Cardiac muscle cell (in vitro differentiated cells and primary cell): ENCODE data around the gene IRF3. TPM values are rescaled to one million over a fixed set of nuclear protein-coding genes. Genes with fewer than 3 reads are reported as not detected.

Experiments
- DNase-seq, 2 donors: peaks; one replicate each; pipeline versions ENCODE4 v3.0.0 to v3.0.0-alpha.2; 2010 to 2017; ENCODE audit warnings: low read depth in 1 of 2, low spot score in 1 of 2
- H3K27ac ChIP-seq: fragments of 200-600 bp; sonication (generic); 2 replicates; pipeline ENCODE4 v1.5.1; 2016
- H3K27me3 ChIP-seq: fragments of 200-600 bp; sonication (generic); 2 replicates; pipeline ENCODE4 v1.6.0; 2016; ENCODE audit warnings: control low read depth
- H3K36me3 ChIP-seq: fragments of 200-600 bp; sonication (generic); 2 replicates; pipeline ENCODE4 v1.5.1; 2016; ENCODE audit warnings: control low read depth
- H3K4me1 ChIP-seq: fragments of 200-600 bp; sonication (generic); 2 replicates; pipeline ENCODE4 v1.8.1; 2017; ENCODE audit warnings: low read depth, mild to moderate bottlenecking, mixed run types
- H3K4me3 ChIP-seq: fragments of 200-600 bp; sonication (generic); 2 replicates; pipeline ENCODE4 v1.5.1; 2016; ENCODE audit warnings: mild to moderate bottlenecking
- H3K9me3 ChIP-seq: fragments of 200-600 bp; sonication (generic); 2 replicates; pipeline ENCODE4 v1.5.1; 2017; ENCODE audit warnings: low read depth, mild to moderate bottlenecking, control low read depth
- CTCF ChIP-seq: IDR thresholded peaks from 2 replicates; pipeline ENCODE4 v1.5.1; 2012; ENCODE audit warnings: low read depth, mild to moderate bottlenecking, low read length
- polyA plus RNA-seq: library from polyadenylated mRNA; unstranded; fragments of >200 nt; fragmentation: Nextera tagmentation; extraction: Ambion mirVana; gene quantifications from 2 replicates; pipeline ENCODE4 v1.2.1, GENCODE V29; 2016
- total RNA-seq: library from RNA; depleted of rRNA; stranded (reverse); fragments of >200 nt; gene quantifications from 2 replicates; pipeline ENCODE4 v1.2.3, GENCODE V29; 2016

Gene IRF3
- total and polyA plus RNA-seq, 2 experiments from 2014 or later: 37.6 to 145 TPM

- Histone ChIP-seq H3K4me1 (peaks cover 10% of the 10 kb centered on the region), H3K9me3 (no peaks in the 10 kb centered on the region), H3K27ac (no peak overlapping the region), H3K4me3 (no peak overlapping the region), H3K36me3 (peaks cover 39% of the 10 kb centered on the region), H3K27me3 (no peaks in the 10 kb centered on the region)
- TF ChIP-seq CTCF: no peak
- DNase-seq: no peak
These were observed 16.2 kb upstream of the IRF3 start for GRCh38 chr19:49681830-49682229.

GRCh38 chr19:49680421-49681351 lies 15.0 kb upstream of the IRF3 start:
- Histone ChIP-seq H3K9me3 (no peaks in the 10 kb centered on the region), H3K27me3 (no peaks in the 10 kb centered on the region), H3K4me1 (peaks cover 10% of the 10 kb centered on the region), H3K4me3 (no peak overlapping the region), H3K36me3 (peaks cover 34% of the 10 kb centered on the region), H3K27ac (peak overlapping the region; percentile 74)
- peak; percentile 91 to 96 for DNase-seq
- TF ChIP-seq CTCF: peak; percentile 99

GRCh38 chr19:49679771-49680413 lies 14.2 kb upstream of the IRF3 start:
- Histone ChIP-seq H3K27me3 (no peaks in the 10 kb centered on the region), H3K27ac (peak overlapping the region; percentile 74), H3K4me3 (no peak overlapping the region), H3K36me3 (peaks cover 29% of the 10 kb centered on the region), H3K9me3 (no peaks in the 10 kb centered on the region), H3K4me1 (peaks cover 10% of the 10 kb centered on the region)
- TF ChIP-seq CTCF: no peak
- DNase-seq: no peak

GRCh38 chr19:49678985-49679770 lies 13.5 kb upstream of the IRF3 start:
- H3K27ac ChIP-seq: peak overlapping the region; percentile 74
- H3K36me3 ChIP-seq: peaks cover 22% of the 10 kb centered on the region
- H3K4me3 ChIP-seq: no peak overlapping the region
- TF ChIP-seq CTCF: no peak
- H3K4me1 ChIP-seq: peaks cover 10% of the 10 kb centered on the region
- H3K27me3 ChIP-seq: no peaks in the 10 kb centered on the region
- no peak for DNase-seq
- H3K9me3 ChIP-seq: no peaks in the 10 kb centered on the region

GRCh38 chr19:49677901-49678674 lies 12.4 kb upstream of the IRF3 start:
- Histone ChIP-seq H3K27ac (peak overlapping the region; percentile 89), H3K36me3 (peaks cover 13% of the 10 kb centered on the region), H3K4me3 (peak overlapping the region; percentile 95), H3K4me1 (peaks cover 10% of the 10 kb centered on the region), H3K9me3 (no peaks in the 10 kb centered on the region), H3K27me3 (no peaks in the 10 kb centered on the region)
- peak; percentile 67 to 92 for DNase-seq
- peak; percentile 60 for TF ChIP-seq CTCF
